Caco-2 (cell line): Measurements from ENCODE around the gene GSG1L. TPM values are rescaled to one million over a fixed set of nuclear protein-coding genes. Genes with fewer than 3 reads are reported as not detected.

Experiments
- BruUV-seq: library from RNA; stranded (reverse); fragments of 400-500 nt; replicated peaks from 2 replicates; lab custom pipeline; 2021; lab: Mats Ljungman, UMichigan
- CTCF ChIA-PET: fragments of 300-600 bp; sonication (Branson Sonifier 250); formaldehyde crosslinking; loops from one replicate; lab custom pipeline; 2022; ENCODE audit warnings: antibody characterized with exemption; lab: Charles Lee
- POLR2A ChIA-PET: fragments of 300-600 bp; sonication (Branson Sonifier 250); formaldehyde crosslinking; loops from one replicate; lab custom pipeline; 2022; ENCODE audit warnings: antibody characterized with exemption; lab: Charles Lee
- DNase-seq, 2 experiments: peaks; one replicate each; pipeline versions ENCODE4 v3.0.0 to v3.0.0-alpha.2; 2020 to 2022
- H3K27me3 ChIP-seq: replicated peaks from 2 replicates; pipeline ENCODE4 v1.6.0; 2011; ENCODE audit warnings: low read length; ENCODE audit not compliant: control insufficient read depth, insufficient read depth
- H3K36me3 ChIP-seq: 2 replicates; pipeline ENCODE4 v1.5.1; 2011; ENCODE audit warnings: low read length; ENCODE audit not compliant: control insufficient read depth, insufficient read depth
- H3K4me1 ChIP-seq: fragments of 250-450 bp; sonication (Bioruptor Pico); 2 replicates; pipeline ENCODE4 v1.5.1; 2020; ENCODE audit warnings: mild to moderate bottlenecking
- H3K4me3 ChIP-seq: 2 replicates; pipeline ENCODE4 v1.5.1; 2011; ENCODE audit warnings: low read depth, mild to moderate bottlenecking, control low read depth, low read length
- H3K9me3 ChIP-seq: fragments of 250-450 bp; sonication (Bioruptor Pico); 2 replicates; pipeline ENCODE4 v1.5.1; 2020; ENCODE audit warnings: mild to moderate bottlenecking, moderate library complexity
- H3K27ac Mint-ChIP-seq: one replicate; pipeline ENCODE4 v1.8.0; 2022; ENCODE audit warnings: mixed read lengths; ENCODE audit not compliant: unreplicated experiment
- H3K27me3 Mint-ChIP-seq: one replicate; pipeline ENCODE4 v1.8.0; 2022; ENCODE audit warnings: mixed read lengths; ENCODE audit not compliant: insufficient read depth, unreplicated experiment
- H3K36me3 Mint-ChIP-seq: one replicate; pipeline ENCODE4 v1.8.0; 2022; ENCODE audit warnings: mild to moderate bottlenecking, mixed read lengths; ENCODE audit not compliant: insufficient read depth, unreplicated experiment
- H3K4me1 Mint-ChIP-seq: one replicate; pipeline ENCODE4 v1.8.0; 2022; ENCODE audit warnings: low read depth, mixed read lengths; ENCODE audit not compliant: unreplicated experiment
- H3K4me3 Mint-ChIP-seq: one replicate; pipeline ENCODE4 v1.8.0; 2022; ENCODE audit warnings: mild to moderate bottlenecking, moderate library complexity, mixed read lengths; ENCODE audit not compliant: unreplicated experiment
- H3K9me3 Mint-ChIP-seq: one replicate; pipeline ENCODE4 v1.8.0; 2022; ENCODE audit warnings: mixed read lengths; ENCODE audit not compliant: unreplicated experiment
- intact Hi-C: fragments of 100-400 bp; cut with micrococcal nuclease; formaldehyde crosslinking; loops from one replicate; pipeline ENCODE4 v1.10.0; 2022; ENCODE audit not compliant: unreplicated experiment
- total RNA-seq: library from RNA; stranded (reverse); gene quantifications from 2 replicates; pipeline ENCODE4 v1.2.3, GENCODE V29; 2022
- TF ChIP-seq, protein P1 (sequence below), 2 experiments: fragments of 200-600 bp in 1 of 2; IDR thresholded peaks; 1 replicate in 1 of 2; 2 replicates in 1 of 2; pipeline versions ENCODE4 v1.5.1 to v1.8.0; 2011 to 2022; ENCODE audit warnings: antibody characterized with exemption in 1 of 2, control low read depth in 1 of 2, inconsistent platforms in 1 of 2, low read depth in 1 of 2, low read length in 1 of 2, mild to moderate bottlenecking in 1 of 2, moderate library complexity in 1 of 2; ENCODE audit not compliant: insufficient read depth in 1 of 2, severe bottlenecking in 1 of 2, unreplicated experiment in 1 of 2

Gene GSG1L
- total RNA-seq, 1 experiment from 2014 or later: not detected

DNA sequence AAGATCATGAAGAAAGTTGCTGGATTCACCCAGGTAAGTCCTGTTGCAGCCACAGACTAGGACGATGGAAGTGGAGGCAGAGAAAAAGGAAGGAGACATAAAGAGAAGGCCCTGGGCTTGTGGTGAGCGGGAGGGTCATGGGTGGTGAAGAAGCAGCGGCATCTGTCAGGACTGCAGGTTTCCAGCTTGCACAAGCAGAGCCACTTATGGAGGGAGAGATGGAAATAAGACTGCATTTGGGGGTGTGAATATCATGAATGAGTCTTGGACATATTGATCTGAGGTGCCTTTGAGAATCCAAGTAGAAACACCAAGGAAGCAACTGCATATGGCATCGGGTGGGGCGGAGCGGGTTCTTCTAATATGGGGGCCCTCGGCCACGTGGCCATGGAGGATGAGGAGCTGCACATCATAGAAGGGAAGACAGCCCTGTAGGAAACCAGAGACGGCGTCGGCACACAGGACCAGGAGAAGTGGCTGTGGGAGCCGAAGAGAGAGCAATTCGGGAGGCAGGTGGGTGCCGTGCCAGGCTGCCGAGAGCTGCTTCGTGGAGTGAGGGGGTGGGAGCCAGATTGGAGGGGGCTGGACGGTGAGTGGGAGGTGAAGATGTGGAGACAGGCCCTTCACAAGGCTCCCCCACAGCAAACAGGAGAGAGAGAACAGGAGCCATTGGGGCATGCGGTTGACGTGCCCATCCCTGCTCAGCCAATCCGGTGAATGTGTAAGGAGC is 243.5 kb downstream of the GSG1L start:
- intact Hi-C loops: no loop called here
- no peak overlapping the region for H3K27ac Mint-ChIP-seq
- H3K27me3 Mint-ChIP-seq: peaks cover 19% of the 10 kb centered on the region

DNA sequence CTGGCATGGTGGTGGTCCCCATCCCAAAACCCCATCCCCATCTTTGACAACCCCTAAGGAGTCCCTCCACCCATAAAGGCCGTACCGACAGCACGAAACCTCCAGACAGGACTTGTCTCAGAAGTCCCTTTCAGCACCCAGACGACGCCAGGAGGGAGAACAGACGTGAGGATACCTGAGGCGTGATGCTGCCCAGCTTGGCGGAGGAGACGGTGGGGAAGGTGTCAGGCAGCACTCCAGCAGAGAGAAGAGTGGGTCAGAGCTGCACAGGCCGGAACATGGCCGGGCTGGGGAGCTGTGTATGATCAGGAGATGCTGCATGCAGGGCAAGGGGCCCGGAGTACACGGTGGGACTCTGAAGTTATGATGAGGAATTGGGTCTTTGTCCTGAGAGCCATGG is 244.2 kb downstream of the GSG1L start:
- no peaks in the 10 kb centered on the region for H3K36me3 ChIP-seq
- Mint-ChIP-seq H3K27ac (no peak overlapping the region), H3K4me1 (no peaks in the 10 kb centered on the region), H3K27me3 (peaks cover 19% of the 10 kb centered on the region), H3K9me3 (no peaks in the 10 kb centered on the region), H3K36me3 (no peaks in the 10 kb centered on the region), H3K4me3 (no peak overlapping the region)
- H3K27me3 ChIP-seq: no peaks in the 10 kb centered on the region
- no TSS peak for BruUV-seq
- ChIA-PET CTCF (interaction anchor here (0.6 kb wide), 1 partner anchor 257 kb away, joined by 3 read pairs; no protein-coding TSS in a partner anchor), POLR2A (no interaction called here)
- H3K4me1 ChIP-seq: peaks cover 8% of the 10 kb centered on the region; the same call in 1 of the 2 replicates
- intact Hi-C loops: no loop called here
- no peaks in the 10 kb centered on the region for H3K9me3 ChIP-seq
- H3K4me3 ChIP-seq: no peak overlapping the region
- TF ChIP-seq, protein P1, sequence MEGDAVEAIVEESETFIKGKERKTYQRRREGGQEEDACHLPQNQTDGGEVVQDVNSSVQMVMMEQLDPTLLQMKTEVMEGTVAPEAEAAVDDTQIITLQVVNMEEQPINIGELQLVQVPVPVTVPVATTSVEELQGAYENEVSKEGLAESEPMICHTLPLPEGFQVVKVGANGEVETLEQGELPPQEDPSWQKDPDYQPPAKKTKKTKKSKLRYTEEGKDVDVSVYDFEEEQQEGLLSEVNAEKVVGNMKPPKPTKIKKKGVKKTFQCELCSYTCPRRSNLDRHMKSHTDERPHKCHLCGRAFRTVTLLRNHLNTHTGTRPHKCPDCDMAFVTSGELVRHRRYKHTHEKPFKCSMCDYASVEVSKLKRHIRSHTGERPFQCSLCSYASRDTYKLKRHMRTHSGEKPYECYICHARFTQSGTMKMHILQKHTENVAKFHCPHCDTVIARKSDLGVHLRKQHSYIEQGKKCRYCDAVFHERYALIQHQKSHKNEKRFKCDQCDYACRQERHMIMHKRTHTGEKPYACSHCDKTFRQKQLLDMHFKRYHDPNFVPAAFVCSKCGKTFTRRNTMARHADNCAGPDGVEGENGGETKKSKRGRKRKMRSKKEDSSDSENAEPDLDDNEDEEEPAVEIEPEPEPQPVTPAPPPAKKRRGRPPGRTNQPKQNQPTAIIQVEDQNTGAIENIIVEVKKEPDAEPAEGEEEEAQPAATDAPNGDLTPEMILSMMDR (IDR thresholded peaks at IDR 0.05; ENCODE audit: insufficient read depth in 1 of 2, low read depth in 1 of 2, low read length in 1 of 2, severe bottlenecking in 1 of 2, unreplicated experiment in 1 of 2): no peak
- DNase-seq: no peak

More for the DNA sequence above, 243.5 kb downstream of the GSG1L start:
- Histone ChIP-seq H3K4me1 (peaks cover 8% of the 10 kb centered on the region; the same call in 1 of the 2 replicates), H3K36me3 (no peaks in the 10 kb centered on the region), H3K4me3 (no peak overlapping the region), H3K27me3 (no peaks in the 10 kb centered on the region), H3K9me3 (no peaks in the 10 kb centered on the region)
- TF ChIP-seq, protein P1 (IDR thresholded peaks at IDR 0.05; ENCODE audit: insufficient read depth in 1 of 2, low read depth in 1 of 2, low read length in 1 of 2, severe bottlenecking in 1 of 2, unreplicated experiment in 1 of 2): no peak
- H3K36me3 Mint-ChIP-seq: no peaks in the 10 kb centered on the region
- no TSS peak for BruUV-seq
- CTCF ChIA-PET: no interaction called here
- H3K4me1 Mint-ChIP-seq: no peaks in the 10 kb centered on the region
- no peak for DNase-seq
- H3K9me3 Mint-ChIP-seq: no peaks in the 10 kb centered on the region
- no peak overlapping the region for H3K4me3 Mint-ChIP-seq
- POLR2A ChIA-PET: no interaction called here

DNA sequence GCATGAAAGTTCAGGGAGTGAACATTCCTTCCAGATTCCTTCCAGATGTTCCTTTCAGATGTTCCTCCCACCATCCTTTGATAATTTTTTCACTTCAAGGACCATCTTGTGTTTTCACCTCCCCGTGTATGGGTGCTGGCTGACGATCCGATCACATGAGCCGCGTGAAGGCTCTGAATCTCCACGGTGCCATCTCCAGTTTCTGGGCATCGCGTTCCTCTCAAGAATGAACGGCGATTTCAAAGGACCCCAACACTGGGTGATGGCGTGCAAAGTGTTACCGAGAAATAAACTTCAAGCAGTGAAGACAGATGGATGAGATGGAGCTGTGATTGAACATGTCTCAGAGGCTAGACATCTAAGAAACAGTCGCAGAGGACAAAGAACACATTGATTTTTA is 245.3 kb downstream of the GSG1L start:
- BruUV-seq: no TSS peak
- TF ChIP-seq, protein P1 (IDR thresholded peaks at IDR 0.05; ENCODE audit: insufficient read depth in 1 of 2, low read depth in 1 of 2, low read length in 1 of 2, severe bottlenecking in 1 of 2, unreplicated experiment in 1 of 2): no peak
- CTCF ChIA-PET: no interaction called here
- POLR2A ChIA-PET: no interaction called here
- Histone ChIP-seq H3K4me3 (no peak overlapping the region), H3K4me1 (peaks cover 8% of the 10 kb centered on the region; the same call in 1 of the 2 replicates), H3K9me3 (no peaks in the 10 kb centered on the region), H3K27me3 (no peaks in the 10 kb centered on the region), H3K36me3 (no peaks in the 10 kb centered on the region)
- peaks cover 19% of the 10 kb centered on the region for H3K27me3 Mint-ChIP-seq
- no peak for DNase-seq
- intact Hi-C loops: no loop called here
- no peaks in the 10 kb centered on the region for H3K4me1 Mint-ChIP-seq
- no peaks in the 10 kb centered on the region for H3K9me3 Mint-ChIP-seq
- no peak overlapping the region for H3K4me3 Mint-ChIP-seq
- no peaks in the 10 kb centered on the region for H3K36me3 Mint-ChIP-seq
- H3K27ac Mint-ChIP-seq: no peak overlapping the region
